Heart right ventricle (tissue), 16 donors: ENCODE measurements around the gene SLC51B. TPM values are rescaled to one million over a fixed set of nuclear protein-coding genes. Genes with fewer than 3 reads are reported as not detected.
A peak's percentile ranks its signal among the peaks of the same experiment; 100 is the strongest.

Experiments
- ATAC-seq, 8 donors: fragments of 200-7000 bp; cut with Tn5 transposase; one replicate each; pipeline ENCODE4 v1.9.1; 2020; ENCODE audit warnings: mild to moderate bottlenecking in 8 of 8, moderate library complexity in 8 of 8, moderate number of reproducible peaks in 1 of 8
- DNase-seq, 2 donors: peaks; one replicate each; pipeline ENCODE4 v3.0.0-alpha.2; 2020
- H3K27ac ChIP-seq, 10 donors: fragments of 200-600 bp; sonication (generic) in 2 of 10; one replicate each; pipeline versions ENCODE4 v1.5.0 to v1.8.0; 2020 to 2022; ENCODE audit warnings: mild to moderate bottlenecking in 3 of 10
- H3K27me3 ChIP-seq, 7 donors: fragments of 200-600 bp; one replicate each; pipeline ENCODE4 v1.8.0; 2021 to 2022; ENCODE audit warnings: mild to moderate bottlenecking in 2 of 7
- H3K36me3 ChIP-seq, 9 donors: fragments of 200-600 bp; sonication (generic) in 1 of 9; one replicate each; pipeline versions ENCODE4 v1.5.0 to v1.8.0; 2020 to 2022; ENCODE audit warnings: mild to moderate bottlenecking in 2 of 9
- H3K4me1 ChIP-seq, 9 donors: fragments of 200-600 bp; sonication (generic) in 1 of 9; one replicate each; pipeline versions ENCODE4 v1.5.0 to v1.8.0; 2020 to 2022; ENCODE audit warnings: mild to moderate bottlenecking in 4 of 9
- H3K4me3 ChIP-seq, 10 donors: fragments of 200-600 bp; sonication (generic) in 2 of 10; one replicate each; pipeline versions ENCODE4 v1.5.0 to v1.8.0; 2020 to 2022; ENCODE audit warnings: mild to moderate bottlenecking in 7 of 10, moderate library complexity in 2 of 10
- H3K9me3 ChIP-seq, 11 donors: fragments of 200-600 bp in 10 of 11; sonication (generic) in 2 of 11; one replicate each; pipeline versions ENCODE4 v1.5.0 to v1.8.0; 2013 to 2022; ENCODE audit warnings: mild to moderate bottlenecking in 2 of 11, control low read depth in 1 of 11, moderate library complexity in 1 of 11
- CTCF ChIP-seq, 9 donors: fragments of 200-600 bp; sonication (generic) in 2 of 9; IDR thresholded peaks; one replicate each; pipeline versions ENCODE4 v1.5.0 to v1.8.0; 2021 to 2022; ENCODE audit warnings: antibody characterized with exemption in 9 of 9, mild to moderate bottlenecking in 5 of 9, moderate library complexity in 1 of 9
- WGBS, 2 donors: extraction: QIAGEN DNeasy Blood & Tissue Kit; methylation state at CpG; one replicate each; pipeline ENCODE4 v1.1.7; 2013; ENCODE audit warnings: inconsistent platforms in 1 of 2; 5-methylcytosine and 5-hydroxymethylcytosine counted together
- intact Hi-C, 10 donors: fragments of 100-400 bp; cut with DNase I; formaldehyde crosslinking; loops; one replicate each; pipeline versions ENCODE4 v1.11.1 to v1.14.2; 2022
- polyA plus RNA-seq, 2 donors: library from polyadenylated mRNA; stranded (reverse); fragments of 200-250 nt; gene quantifications; one replicate each; pipeline ENCODE4 v1.2.3, GENCODE V29; 2013
- total RNA-seq, 10 donors: library from RNA; stranded (reverse); fragmentation: NEBNext Ultra II Directional in 3 of 10; extraction: Animal tissue kit (Norgen Biotek cat#: 25700) in 3 of 10; gene quantifications; one replicate each; pipeline versions ENCODE4 v1.2.1 to v1.2.4, GENCODE V29; 2021 to 2023
- donor health status: Arrhythmogenic right ventricular cardiomyopathy.
- donor health status: ischemic (EF 13 %, LVEDD 7.1; RV severe dilation, severe dysfunction).
- donor health status: healthy with polysubstance abuse.
- donor health status: DM: no; HTN: yes; CAD: no.
- donor health status: DM: no; HTN: no; CAD: no.
- donor health status: ischemic (EF 25% LVEDD 6.9; RV normal size, moderate dysfunction).
- donor health status: ischemic (EF 25% LVEDD 5.7; RV mildly dilated, moderate dysfunction).
- donor health status: healthy.
- donor health status: DM: yes; HTN: yes; CAD: no.
- donor health status: Ischemic cardiomyopathy.
- donor health status: ischemic (EF 35%, LVEDD 5.7; RV mildly dilated, moderate dysfunction).
- donor health status: nonischemic (EF 11% LVEDD 7.7; RV severe dilation, severe dysfunction).
- donor health status: DM: yes; HTN: yes; CAD: no.
- donor health status: PGD.
- donor health status: ischemic (EF 29% LVEDD 5.4; RV normal size, mild dysfunction).
- donor health status: nonischemic (EF 23%, LVEDD 6.1; RV moderate dilation, normal function).

The SLC51B gene
- total and polyA plus RNA-seq, 12 donors: 0.43 TPM; not detected in 11

DNA sequence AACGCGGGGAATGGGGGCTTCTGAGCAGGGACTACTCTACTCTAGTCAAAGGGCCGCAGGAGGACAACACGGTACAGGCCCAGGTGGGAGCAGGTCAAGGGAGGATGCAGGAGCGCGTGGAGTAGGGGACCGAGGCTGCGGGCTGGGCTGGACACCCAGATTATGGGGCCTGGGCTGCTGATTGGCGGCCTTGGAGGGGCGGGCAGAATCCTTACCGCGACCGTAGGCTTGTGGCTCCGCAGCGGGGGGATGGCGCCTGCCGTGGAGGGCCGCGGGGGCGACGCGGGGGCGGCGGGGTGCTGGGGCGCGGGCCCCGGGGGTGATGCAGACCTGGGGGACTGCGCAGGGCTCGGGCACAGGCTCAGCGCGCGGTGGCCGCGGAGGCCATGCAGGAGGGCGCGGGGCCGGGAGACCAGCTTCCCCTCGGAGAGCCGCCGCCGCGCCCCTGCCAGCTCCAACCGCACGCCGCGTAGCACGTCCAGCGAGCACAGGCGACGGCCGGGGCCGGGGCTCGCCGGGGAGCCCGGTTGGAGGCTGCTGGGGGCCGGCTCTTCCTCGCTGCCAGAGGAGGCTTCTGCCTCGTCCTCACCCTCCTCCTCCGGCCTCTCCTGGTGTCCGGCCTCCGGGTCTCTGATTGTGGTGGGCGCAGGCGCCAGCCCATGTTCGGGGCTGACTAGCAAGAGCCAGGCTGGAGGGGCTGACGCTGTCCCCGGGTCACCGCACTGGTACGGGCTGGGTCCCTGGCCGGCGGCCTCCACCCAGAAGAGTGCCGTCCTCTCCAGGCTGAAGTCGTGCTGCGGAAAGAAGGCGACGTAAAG, 56.9 kb downstream of the SLC51B start:
- H3K9me3 ChIP-seq: no peaks in the 10 kb centered on the region
- ATAC-seq (peak in 7 of 8 donors; percentile 6 to 36 (median 20)), DNase-seq (no peak)
- 59 to 70% methylated on average over 67 to 75 of the region's 75 CpGs for WGBS, 2 donors
- H3K27ac ChIP-seq: no peak overlapping the region
- H3K36me3 ChIP-seq: peaks cover 0 to 86% (median 18%) of the 10 kb centered on the region in 9 donors
- peaks cover 0 to 7% (median 0%) of the 10 kb centered on the region in 9 donors for H3K4me1 ChIP-seq
- H3K4me3 ChIP-seq: no peak overlapping the region
- H3K27me3 ChIP-seq: no peaks in the 10 kb centered on the region
- TF ChIP-seq CTCF (IDR thresholded peaks at IDR 0.05): no peak
- intact Hi-C loops: loop anchor here in 9 of 10 donors (1.0 to 10.0 kb wide), 6 partner anchors 47 to 70 kb away; no protein-coding TSS in a partner anchor

- Histone ChIP-seq H3K4me1 (peaks cover 0 to 7% (median 0%) of the 10 kb centered on the region in 9 donors), H3K27ac (no peak overlapping the region), H3K9me3 (no peaks in the 10 kb centered on the region), H3K4me3 (no peak overlapping the region), H3K36me3 (peaks cover 0 to 84% (median 18%) of the 10 kb centered on the region in 9 donors), H3K27me3 (no peaks in the 10 kb centered on the region)
- 94 to 98% methylated on average over 3 of the region's 3 CpGs for WGBS, 2 donors
- TF ChIP-seq CTCF (IDR thresholded peaks at IDR 0.05): no peak
- intact Hi-C loops: loop anchor here in 6 of 10 donors (5.0 to 10.0 kb wide), 3 partner anchors 48 to 71 kb away; no protein-coding TSS in a partner anchor
- DNase-seq: no peak
- no peak for ATAC-seq
Observed at GRCh38 chr15:65102912-65103311, 57.7 kb downstream of the SLC51B start.

Other genes with a start within 250 kb of the SLC51B start
- 1 to 10 TPM in 2 of 10 donors, under 1 TPM in 8; 0.22 to 2.9 (median 0.45) TPM for gene PIF1, start 219.7 kb upstream of the SLC51B start, total RNA-seq
- 1 to 10 TPM in 1 of 2 donors, under 1 TPM in 1; 0.38 to 1.6 TPM for gene PIF1, start 219.7 kb upstream of the SLC51B start, polyA plus RNA-seq
- gene PLEKHO2, start 203.5 kb upstream of the SLC51B start, total RNA-seq: 10 to 100 TPM in 3 of 10 donors, 1 to 10 TPM in 7; 5.9 to 24.2 (median 9.7) TPM
- gene PLEKHO2, start 203.5 kb upstream of the SLC51B start, polyA plus RNA-seq: 10 to 100 TPM in 1 of 2 donors, 1 to 10 TPM in 1; 7.2 to 10.2 TPM
- gene ANKDD1A, start 133.5 kb upstream of the SLC51B start, total RNA-seq: 1 to 10 TPM in 7 of 10 donors, under 1 TPM in 3; 0.70 to 1.9 (median 1.3) TPM
- 1 to 10 TPM; 1.1 to 1.9 TPM for gene ANKDD1A, start 133.5 kb upstream of the SLC51B start, polyA plus RNA-seq
- 10 to 100 TPM; 36.4 to 56.6 (median 45.9) TPM for gene SPG21, start 55.5 kb upstream of the SLC51B start, total RNA-seq
- gene SPG21, start 55.5 kb upstream of the SLC51B start, polyA plus RNA-seq: 10 to 100 TPM; 30.4 to 57.0 TPM
- 10 to 100 TPM; 13.5 to 21.9 (median 18.6) TPM for gene MTFMT, start 15.7 kb upstream of the SLC51B start, total RNA-seq
- 1 to 10 TPM; 5.5 to 8.0 TPM for gene MTFMT, start 15.7 kb upstream of the SLC51B start, polyA plus RNA-seq
- 10 to 100 TPM in 7 of 10 donors, 1 to 10 TPM in 3; 4.4 to 20.1 (median 11.8) TPM for gene RASL12, start 22.6 kb downstream of the SLC51B start, total RNA-seq
- gene RASL12, start 22.6 kb downstream of the SLC51B start, polyA plus RNA-seq: 10 to 100 TPM; 13.1 to 18.7 TPM
- 10 to 100 TPM in 3 of 10 donors, 1 to 10 TPM in 7; 4.1 to 20.5 (median 4.6) TPM for gene KBTBD13, start 31.4 kb downstream of the SLC51B start, total RNA-seq
- gene KBTBD13, start 31.4 kb downstream of the SLC51B start, polyA plus RNA-seq: 1 to 10 TPM in 1 of 2 donors, under 1 TPM in 1; 0.84 to 7.8 TPM
- 1 to 10 TPM in 9 of 10 donors, under 1 TPM in 1; 0.88 to 2.3 (median 1.6) TPM for gene UBAP1L, start 69.8 kb downstream of the SLC51B start, total RNA-seq
- gene UBAP1L, start 69.8 kb downstream of the SLC51B start, polyA plus RNA-seq: 1 to 10 TPM in 1 of 2 donors, under 1 TPM in 1; 0.65 to 5.3 TPM
- gene PDCD7, start 88.4 kb downstream of the SLC51B start, total RNA-seq: 10 to 100 TPM; 12.5 to 25.1 (median 16.1) TPM
- 10 to 100 TPM in 1 of 2 donors, 1 to 10 TPM in 1; 9.0 to 15.7 TPM for gene PDCD7, start 88.4 kb downstream of the SLC51B start, polyA plus RNA-seq
- 10 to 100 TPM; 57.8 to 67.6 (median 60.8) TPM for gene CLPX, start 140.0 kb downstream of the SLC51B start, total RNA-seq
- 10 to 100 TPM in 1 of 2 donors, 1 to 10 TPM in 1; 8.5 to 14.9 TPM for gene CLPX, start 140.0 kb downstream of the SLC51B start, polyA plus RNA-seq
- gene CILP, start 166.1 kb downstream of the SLC51B start, total RNA-seq: 10 to 100 TPM in 4 of 10 donors, 1 to 10 TPM in 6; 3.2 to 45.2 (median 7.3) TPM
- gene CILP, start 166.1 kb downstream of the SLC51B start, polyA plus RNA-seq: 1 to 10 TPM; 2.1 to 8.9 TPM
- gene PARP16, start 241.5 kb downstream of the SLC51B start, total RNA-seq: 1 to 10 TPM; 3.3 to 5.2 (median 4.8) TPM
- gene PARP16, start 241.5 kb downstream of the SLC51B start, polyA plus RNA-seq: 1 to 10 TPM; 3.1 to 4.6 TPM